MM.1S (cell line): ENCODE data around the gene BBS7.

Experiments used
- DNase-seq: peaks from one replicate; pipeline ENCODE4 v3.0.0-alpha.2; 2015
- H2AFZ ChIP-seq: fragments of 300-600 bp; sonication (generic); 2 replicates; pipeline ENCODE4 v1.6.0; 2016; ENCODE audit warnings: antibody characterized with exemption, low read length
- H3F3A ChIP-seq: fragments of 300-600 bp; sonication (generic); 2 replicates; pipeline ENCODE4 v1.6.1; 2016; ENCODE audit warnings: mild to moderate bottlenecking, antibody characterized with exemption, low read length, moderate library complexity, mixed read lengths; ENCODE audit not compliant: insufficient read depth
- H3K27ac ChIP-seq: fragments of 300-600 bp; sonication (generic); 2 replicates; pipeline ENCODE4 v1.5.1; 2016; ENCODE audit warnings: mild to moderate bottlenecking, low read length
- H3K27me3 ChIP-seq: fragments of 300-600 bp; sonication (generic); replicated peaks from 2 replicates; pipeline ENCODE4 v1.6.0; 2016; ENCODE audit warnings: low read length; ENCODE audit not compliant: insufficient read depth
- H3K36me3 ChIP-seq: fragments of 300-600 bp; sonication (generic); replicated peaks from 2 replicates; pipeline ENCODE4 v1.6.1; 2016; ENCODE audit warnings: mild to moderate bottlenecking, low read length, mixed read lengths; ENCODE audit not compliant: insufficient read depth
- H3K4me1 ChIP-seq: fragments of 300-600 bp; sonication (generic); 2 replicates; pipeline ENCODE4 v1.6.1; 2016; ENCODE audit warnings: low read length, mixed read lengths
- H3K4me2 ChIP-seq: fragments of 300-600 bp; sonication (generic); 2 replicates; pipeline ENCODE4 v1.6.0; 2016; ENCODE audit warnings: low read depth, low read length
- H3K4me3 ChIP-seq: fragments of 300-600 bp; sonication (generic); 2 replicates; pipeline ENCODE4 v1.5.1; 2016; ENCODE audit warnings: low read length, mixed read lengths
- H3K79me2 ChIP-seq: fragments of 300-600 bp; sonication (generic); 2 replicates; pipeline ENCODE4 v1.6.1; 2016; ENCODE audit warnings: mixed run types, low read length, mixed read lengths
- H3K9ac ChIP-seq: fragments of 300-600 bp; sonication (generic); 2 replicates; pipeline ENCODE4 v1.6.1; 2016; ENCODE audit warnings: low read length, mixed read lengths
- H3K9me2 ChIP-seq: fragments of 300-600 bp; sonication (generic); replicated peaks from 2 replicates; pipeline ENCODE4 v1.6.1; 2016; ENCODE audit warnings: mild to moderate bottlenecking, low read length, mixed read lengths; ENCODE audit not compliant: insufficient read depth
- H3K9me3 ChIP-seq: fragments of 300-600 bp; sonication (generic); replicated peaks from 2 replicates; pipeline ENCODE4 v1.6.1; 2016; ENCODE audit warnings: mild to moderate bottlenecking, low read length, mixed read lengths; ENCODE audit not compliant: insufficient read depth
- H4K20me1 ChIP-seq: fragments of 300-600 bp; sonication (generic); 2 replicates; pipeline ENCODE4 v1.6.1; 2016; ENCODE audit warnings: mild to moderate bottlenecking, low read length, moderate library complexity, mixed read lengths; ENCODE audit not compliant: insufficient read depth
- CTCF ChIP-seq: fragments of 300-600 bp; sonication (generic); IDR thresholded peaks from 2 replicates; pipeline ENCODE4 v1.5.1; 2016; ENCODE audit warnings: antibody characterized with exemption, low read length, mixed read lengths
- EZH2 ChIP-seq: fragments of 300-600 bp; sonication (generic); optimal IDR thresholded peaks from 2 replicates; pipeline ENCODE3; 2017; ENCODE audit warnings: low read depth, mild to moderate bottlenecking, antibody characterized with exemption, low read length, mixed read lengths
- EZH2phosphoT487 ChIP-seq: fragments of 300-600 bp; sonication (generic); IDR thresholded peaks from 2 replicates; pipeline ENCODE4 v1.6.1; 2018; ENCODE audit warnings: antibody characterized with exemption, low read length

The BBS7 gene

GRCh38 chr4:121817006-121817405, 53.3 kb downstream of the BBS7 start:
- Histone ChIP-seq H3K27me3 (no peaks in the 10 kb centered on the region), H3K9me3 (no peaks in the 10 kb centered on the region), H3K27ac (no peak overlapping the region), H3K4me3 (no peak overlapping the region), H3K4me1 (peaks cover 9% of the 10 kb centered on the region), H3K36me3 (peaks cover 32% of the 10 kb centered on the region; the same call in 1 of the 2 replicates), H3F3A (peaks cover 27% of the 10 kb centered on the region), H2AFZ (no peak overlapping the region), H3K9ac (no peak overlapping the region), H4K20me1 (peaks cover 3% of the 10 kb centered on the region; the same call in 1 of the 2 replicates), H3K79me2 (peaks cover 64% of the 10 kb centered on the region), H3K4me2 (no peak overlapping the region), H3K9me2 (no peaks in the 10 kb centered on the region)
- DNase-seq = no peak
- TF ChIP-seq EZH2 (no peak), CTCF (no peak), EZH2phosphoT487 (no peak)

- H3K9ac ChIP-seq = no peak overlapping the region
- no peaks in the 10 kb centered on the region for H3K27me3 ChIP-seq
- no peak overlapping the region for H3K27ac ChIP-seq
- no peak for DNase-seq
- H3K4me2 ChIP-seq = no peak overlapping the region
- no peaks in the 10 kb centered on the region for H3K9me2 ChIP-seq
- H3K9me3 ChIP-seq = no peaks in the 10 kb centered on the region
- TF ChIP-seq EZH2phosphoT487 (no peak), CTCF (no peak), EZH2 (no peak)
- H3K4me3 ChIP-seq = no peak overlapping the region
- H2AFZ ChIP-seq = no peak overlapping the region
- H4K20me1 ChIP-seq = peaks cover 3% of the 10 kb centered on the region; the same call in 1 of the 2 replicates
- peaks cover 43% of the 10 kb centered on the region for H3K79me2 ChIP-seq
- no peaks in the 10 kb centered on the region for H3K4me1 ChIP-seq
- H3F3A ChIP-seq = peaks cover 21% of the 10 kb centered on the region
- H3K36me3 ChIP-seq = peaks cover 22% of the 10 kb centered on the region; the same call in 1 of the 2 replicates
Observed at GRCh38 chr4:121814756-121815155, 55.5 kb downstream of the BBS7 start.

GRCh38 chr4:121811122-121811521, 59.2 kb downstream of the BBS7 start:
- Histone ChIP-seq H3K79me2 (0 out of 2 replicates have a peak, but pooled peaks cover 12% of the 10 kb centered on the region), H3K4me2 (no peak overlapping the region), H3K9me2 (no peaks in the 10 kb centered on the region), H4K20me1 (0 out of 2 replicates have a peak, but pooled peaks cover 3% of the 10 kb centered on the region), H3K4me3 (no peak overlapping the region), H3F3A (peaks cover 13% of the 10 kb centered on the region), H3K36me3 (peaks cover 14% of the 10 kb centered on the region; the same call in 1 of the 2 replicates), H3K4me1 (no peaks in the 10 kb centered on the region), H3K9me3 (no peaks in the 10 kb centered on the region), H3K27me3 (no peaks in the 10 kb centered on the region), H3K9ac (no peak overlapping the region), H3K27ac (no peak overlapping the region), H2AFZ (no peak overlapping the region)
- TF ChIP-seq EZH2 (no peak), EZH2phosphoT487 (no peak), CTCF (no peak)
- no peak for DNase-seq
